Activated T-cell treated with anti-CD3 and anti-CD28 coated beads, Interleukin-2, amount 50 U/mL, for 4 hours (primary cell): ENCODE measurements around the gene TRIP11. TPM values are rescaled to one million over a fixed set of nuclear protein-coding genes. Genes with fewer than 3 reads are reported as not detected.
A peak's percentile ranks its signal among the peaks of the same experiment; 100 is the strongest.

ENCODE experiments used
- ATAC-seq, 2 donors: fragments of 200-7000 bp; cut with Tn5 transposase; one replicate each; pipeline ENCODE4 v1.10.0; 2021
- DNase-seq: peaks from one replicate; pipeline ENCODE4 v3.0.0-alpha.2; 2020
- H3K27me3 Mint-ChIP-seq: one replicate; pipeline ENCODE4 v1.8.0; 2021; ENCODE audit warnings: low read depth, mixed read lengths
- H3K36me3 Mint-ChIP-seq: one replicate; pipeline ENCODE4 v1.8.0; 2022; ENCODE audit warnings: mixed read lengths; ENCODE audit not compliant: insufficient read depth
- H3K4me1 Mint-ChIP-seq: one replicate; pipeline ENCODE4 v1.8.0; 2021; ENCODE audit warnings: low read depth, mixed read lengths
- H3K4me3 Mint-ChIP-seq: one replicate; pipeline ENCODE4 v1.8.0; 2021; ENCODE audit warnings: mild to moderate bottlenecking, moderate library complexity, mixed read lengths
- H3K9me3 Mint-ChIP-seq: one replicate; pipeline ENCODE4 v1.8.0; 2021; ENCODE audit warnings: mixed read lengths
- total RNA-seq, 3 donors: library from RNA; stranded (reverse); gene quantifications; one replicate each; pipeline ENCODE4 v1.2.1, GENCODE V29; 2021

Gene TRIP11
- total RNA-seq, 3 donors from 2014 or later = 38.5 to 40.3 (median 38.9) TPM

DNA sequence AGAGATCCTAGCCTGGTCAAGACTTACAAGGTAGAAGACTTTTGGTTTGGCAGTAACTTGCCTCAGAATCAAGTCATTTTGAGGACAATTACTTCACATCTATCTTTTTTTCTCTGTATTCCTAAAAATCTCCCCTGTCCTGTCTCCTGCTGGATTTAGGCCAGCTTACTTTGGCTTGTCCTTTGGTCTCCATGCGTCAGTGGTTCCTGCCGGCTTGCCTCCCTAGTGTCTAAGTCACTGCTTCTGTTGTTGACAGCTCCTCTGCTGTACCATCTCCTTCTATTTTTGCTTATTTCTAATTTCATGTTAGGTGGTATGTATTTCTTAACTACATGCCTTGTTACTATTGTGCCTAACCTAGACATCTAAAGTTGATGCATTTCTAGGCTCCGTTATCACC lies 52.7 kb downstream of the TRIP11 start:
- DNase-seq (no peak), ATAC-seq (no peak)
- peaks cover 54% of the 10 kb centered on the region for H3K36me3 Mint-ChIP-seq
- H3K9me3 Mint-ChIP-seq = no peaks in the 10 kb centered on the region
- no peaks in the 10 kb centered on the region for H3K27me3 Mint-ChIP-seq
- H3K4me1 Mint-ChIP-seq = peaks cover 4% of the 10 kb centered on the region
- H3K4me3 Mint-ChIP-seq = no peak overlapping the region

GRCh38 chr14:91985521-91986255 lies 54.2 kb downstream of the TRIP11 start:
- H3K4me1 Mint-ChIP-seq = peaks cover 4% of the 10 kb centered on the region
- no peak for ATAC-seq

GRCh38 chr14:91985008-91985407 lies 54.9 kb downstream of the TRIP11 start:
- Mint-ChIP-seq H3K4me1 (peaks cover 10% of the 10 kb centered on the region), H3K27me3 (no peaks in the 10 kb centered on the region), H3K4me3 (no peak overlapping the region), H3K9me3 (no peaks in the 10 kb centered on the region), H3K36me3 (peaks cover 55% of the 10 kb centered on the region)
- ATAC-seq (no peak), DNase-seq (no peak)

More at GRCh38 chr14:91985521-91986255, 54.2 kb downstream of the TRIP11 start:
- DNase-seq = no peak
- peaks cover 52% of the 10 kb centered on the region for H3K36me3 Mint-ChIP-seq
- H3K27me3 Mint-ChIP-seq = no peaks in the 10 kb centered on the region
- no peaks in the 10 kb centered on the region for H3K9me3 Mint-ChIP-seq
- no peak overlapping the region for H3K4me3 Mint-ChIP-seq

- H3K36me3 Mint-ChIP-seq = peaks cover 47% of the 10 kb centered on the region
- no peak for DNase-seq
- no peak for ATAC-seq
- H3K4me3 Mint-ChIP-seq = no peak overlapping the region
- H3K9me3 Mint-ChIP-seq = no peaks in the 10 kb centered on the region
- H3K4me1 Mint-ChIP-seq = peaks cover 19% of the 10 kb centered on the region
- H3K27me3 Mint-ChIP-seq = no peaks in the 10 kb centered on the region
These were observed 56.3 kb downstream of the TRIP11 start for GRCh38 chr14:91983588-91983987.

- Mint-ChIP-seq H3K27me3 (no peaks in the 10 kb centered on the region), H3K36me3 (peaks cover 30% of the 10 kb centered on the region), H3K4me3 (no peak overlapping the region), H3K4me1 (peaks cover 27% of the 10 kb centered on the region), H3K9me3 (no peaks in the 10 kb centered on the region)
- DNase-seq (no peak), ATAC-seq (peak; percentile 97 to 98)
These were observed 59.7 kb downstream of the TRIP11 start for GRCh38 chr14:91980157-91980556.

- H3K4me3 Mint-ChIP-seq = no peak overlapping the region
These were observed 62.0 kb downstream of the TRIP11 start for GRCh38 chr14:91977884-91978283.

GRCh38 chr14:91975763-91976162 lies 64.1 kb downstream of the TRIP11 start:
- no peak overlapping the region for H3K4me3 Mint-ChIP-seq
- no peak for ATAC-seq
- peaks cover 25% of the 10 kb centered on the region for H3K4me1 Mint-ChIP-seq
- DNase-seq = no peak
- no peaks in the 10 kb centered on the region for H3K27me3 Mint-ChIP-seq
- H3K36me3 Mint-ChIP-seq = peaks cover 24% of the 10 kb centered on the region
- no peaks in the 10 kb centered on the region for H3K9me3 Mint-ChIP-seq

More at GRCh38 chr14:91977884-91978283, 62.0 kb downstream of the TRIP11 start:
- Mint-ChIP-seq H3K9me3 (no peaks in the 10 kb centered on the region), H3K27me3 (no peaks in the 10 kb centered on the region), H3K4me1 (peaks cover 26% of the 10 kb centered on the region), H3K36me3 (peaks cover 24% of the 10 kb centered on the region)
- DNase-seq = no peak
- no peak for ATAC-seq

GRCh38 chr14:91971188-91971778 lies 68.6 kb downstream of the TRIP11 start:
- H3K9me3 Mint-ChIP-seq = no peaks in the 10 kb centered on the region
- H3K4me3 Mint-ChIP-seq = no peak overlapping the region
- DNase-seq (no peak), ATAC-seq (no peak)
- peaks cover 14% of the 10 kb centered on the region for H3K4me1 Mint-ChIP-seq
- no peaks in the 10 kb centered on the region for H3K27me3 Mint-ChIP-seq
- H3K36me3 Mint-ChIP-seq = peaks cover 19% of the 10 kb centered on the region

DNA sequence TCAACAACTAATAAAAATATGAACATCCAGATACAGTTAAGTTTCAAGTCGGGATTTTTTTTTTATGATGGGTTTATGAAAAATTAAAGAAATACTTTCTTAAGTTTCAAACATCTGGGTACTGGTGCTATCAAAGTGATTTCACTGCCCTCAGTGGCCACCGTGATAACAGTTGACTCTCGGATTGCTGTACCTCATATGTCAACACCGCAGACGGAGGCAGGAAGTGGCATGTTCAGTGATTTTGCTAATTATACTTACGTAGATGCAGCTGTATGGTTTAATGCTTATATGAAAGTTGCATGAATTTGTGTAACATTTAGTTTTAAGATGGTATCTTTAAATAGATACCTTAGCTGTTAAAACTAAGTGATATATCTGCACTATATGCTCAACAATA lies 71.6 kb downstream of the TRIP11 start:
- DNase-seq (no peak), ATAC-seq (peak; percentile 52 to 81)
- Mint-ChIP-seq H3K4me1 (peaks cover 16% of the 10 kb centered on the region), H3K36me3 (peaks cover 12% of the 10 kb centered on the region), H3K9me3 (no peaks in the 10 kb centered on the region), H3K4me3 (no peak overlapping the region), H3K27me3 (no peaks in the 10 kb centered on the region)

DNA sequence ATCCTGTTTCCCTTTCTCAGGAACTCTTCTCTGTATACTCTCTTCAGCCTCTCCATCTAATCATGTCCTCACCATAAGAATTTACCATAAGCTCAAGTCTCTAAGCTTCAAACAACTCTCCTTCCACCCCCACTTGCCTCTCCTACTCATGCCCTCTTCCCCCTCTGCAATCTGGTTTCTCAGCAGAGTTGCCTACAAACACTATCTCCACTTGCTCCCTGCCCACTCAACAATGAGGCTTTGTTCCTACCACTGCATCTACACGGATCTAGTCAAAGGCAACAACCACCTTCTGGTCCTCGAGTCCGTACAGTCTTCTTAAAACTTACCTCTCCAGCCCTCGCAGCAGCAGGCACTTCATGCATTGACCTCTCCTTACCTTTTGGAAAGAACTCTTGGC lies 75.1 kb downstream of the TRIP11 start:
- H3K36me3 Mint-ChIP-seq = peaks cover 7% of the 10 kb centered on the region
- DNase-seq (no peak), ATAC-seq (no peak)
- peaks cover 22% of the 10 kb centered on the region for H3K4me1 Mint-ChIP-seq
- no peaks in the 10 kb centered on the region for H3K9me3 Mint-ChIP-seq
- H3K27me3 Mint-ChIP-seq = no peaks in the 10 kb centered on the region
- H3K4me3 Mint-ChIP-seq = no peak overlapping the region

- peaks cover 7% of the 10 kb centered on the region for H3K36me3 Mint-ChIP-seq
- no peak overlapping the region for H3K4me3 Mint-ChIP-seq
- peaks cover 3% of the 10 kb centered on the region for H3K27me3 Mint-ChIP-seq
- ATAC-seq (no peak), DNase-seq (no peak)
- H3K4me1 Mint-ChIP-seq = peaks cover 20% of the 10 kb centered on the region
- no peaks in the 10 kb centered on the region for H3K9me3 Mint-ChIP-seq
These were observed 75.8 kb downstream of the TRIP11 start for GRCh38 chr14:91964011-91964410.

- H3K4me1 Mint-ChIP-seq = peaks cover 15% of the 10 kb centered on the region
- DNase-seq = no peak
- H3K4me3 Mint-ChIP-seq = no peak overlapping the region
- no peak for ATAC-seq
- H3K9me3 Mint-ChIP-seq = no peaks in the 10 kb centered on the region
- H3K27me3 Mint-ChIP-seq = peaks cover 3% of the 10 kb centered on the region
- peaks cover 3% of the 10 kb centered on the region for H3K36me3 Mint-ChIP-seq
These were observed 76.4 kb downstream of the TRIP11 start for GRCh38 chr14:91963465-91963864.

DNA sequence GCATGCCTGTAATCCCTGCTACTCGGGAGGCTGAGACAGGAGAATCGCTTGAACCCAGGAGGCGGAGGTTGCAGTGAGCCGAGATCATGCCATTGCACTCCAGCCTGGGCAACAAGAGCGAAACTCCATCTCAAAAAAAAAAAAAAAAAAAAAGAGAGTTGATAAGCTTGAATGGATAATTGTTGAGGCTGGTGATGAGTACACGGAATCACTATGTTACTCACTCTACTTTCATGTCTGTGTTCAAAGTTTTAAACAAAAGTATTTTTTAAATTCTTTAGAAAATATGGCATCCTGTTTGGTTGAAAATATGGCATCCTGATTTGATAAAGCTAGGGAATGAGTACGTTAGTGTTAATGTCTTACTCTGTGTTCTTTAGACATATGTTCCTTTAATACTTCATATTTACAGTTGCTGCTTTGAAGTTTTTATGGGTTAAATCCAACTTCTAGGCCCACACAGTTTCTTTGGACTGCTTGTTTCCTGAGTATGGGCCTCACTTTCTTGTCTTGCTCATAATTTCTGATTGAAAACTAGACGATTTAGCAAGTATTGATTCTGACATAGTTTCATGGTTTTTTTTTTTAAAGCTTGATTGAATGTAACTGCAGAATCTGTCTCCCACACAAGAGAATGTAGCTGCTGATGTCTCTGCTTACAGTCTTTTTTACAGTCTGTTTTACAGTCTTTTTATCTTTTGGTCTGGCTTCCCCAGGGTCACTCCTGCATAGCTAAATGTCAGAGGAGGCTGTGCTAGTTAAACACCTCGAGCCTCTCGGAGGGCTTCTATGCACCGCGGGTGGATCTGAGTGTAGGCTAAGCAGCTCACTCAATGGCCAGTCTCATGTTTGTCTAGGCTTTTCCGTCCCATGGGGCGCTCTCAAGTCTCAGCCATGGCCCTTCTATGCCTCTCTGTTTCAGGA lies 78.3 kb downstream of the TRIP11 start:
- Mint-ChIP-seq H3K4me1 (peaks cover 10% of the 10 kb centered on the region), H3K9me3 (no peaks in the 10 kb centered on the region), H3K36me3 (no peaks in the 10 kb centered on the region), H3K4me3 (no peak overlapping the region), H3K27me3 (peaks cover 3% of the 10 kb centered on the region)
- DNase-seq (no peak), ATAC-seq (peak; percentile 77 to 84)

- no peaks in the 10 kb centered on the region for H3K36me3 Mint-ChIP-seq
- H3K4me1 Mint-ChIP-seq = peaks cover 8% of the 10 kb centered on the region
- DNase-seq = no peak
- peaks cover 3% of the 10 kb centered on the region for H3K27me3 Mint-ChIP-seq
- H3K4me3 Mint-ChIP-seq = no peak overlapping the region
- no peak for ATAC-seq
- no peaks in the 10 kb centered on the region for H3K9me3 Mint-ChIP-seq
These were observed 82.0 kb downstream of the TRIP11 start for GRCh38 chr14:91957876-91958313.
